Endothelial cell of umbilical vein (primary cell): ENCODE data around the gene WTAP. TPM values are rescaled to one million over a fixed set of nuclear protein-coding genes. Genes with fewer than 3 reads are reported as not detected.

Experiments used
- BruUV-seq: library from RNA; stranded (reverse); fragments of 400-500 nt; replicated peaks from 2 replicates; lab custom pipeline; 2021; lab: Mats Ljungman, UMichigan
- CTCF ChIA-PET: fragments of 300-600, 350-600 bp; sonication (Branson Sonifier 250); formaldehyde crosslinking; loops from one replicate; lab custom pipeline; 2021; ENCODE audit warnings: antibody characterized with exemption, inconsistent platforms; lab: Charles Lee
- POLR2A ChIA-PET: fragments of 300-600, 350-600 bp; sonication (Branson Sonifier 250); formaldehyde crosslinking; loops from one replicate; lab custom pipeline; 2021; ENCODE audit warnings: antibody characterized with exemption, inconsistent platforms; lab: Charles Lee
- DNase-seq: peaks from one replicate; pipeline ENCODE4 v3.0.0-alpha.2; 2011; ENCODE audit warnings: low read depth, low spot score
- FAIRE-seq: peaks from 2 replicates; lab custom pipeline; 2011; peaks lifted over from hg19 to GRCh38; lab: Jason Lieb, UNC
- H2AFZ ChIP-seq: 2 replicates; pipeline ENCODE4 v1.6.0; 2012; ENCODE audit warnings: low read depth, low read length, control low read depth, inconsistent platforms
- H3K27ac ChIP-seq: 2 replicates; pipeline ENCODE4 v1.5.1; 2011; ENCODE audit warnings: low read depth, mild to moderate bottlenecking, control low read depth, low read length, moderate library complexity; ENCODE audit not compliant: insufficient read depth
- H3K27me3 ChIP-seq, 2 experiments: 2 replicates each; pipeline versions ENCODE4 v1.6.0 to v1.6.1; 2011; ENCODE audit warnings: low read length in 2 of 2, mixed read lengths in 1 of 2; ENCODE audit not compliant: control insufficient read depth in 2 of 2, insufficient read depth in 2 of 2
- H3K36me3 ChIP-seq, 2 experiments: 2 replicates in 1 of 2; 3 replicates in 1 of 2; pipeline ENCODE4 v1.5.1; 2011; ENCODE audit warnings: low read length in 2 of 2, mild to moderate bottlenecking in 1 of 2, moderate library complexity in 1 of 2; ENCODE audit not compliant: control insufficient read depth in 2 of 2, insufficient read depth in 2 of 2; ENCODE audit errors: extremely low read depth in 1 of 2
- H3K4me1 ChIP-seq: 3 replicates; pipeline ENCODE4 v1.5.1; 2011; ENCODE audit warnings: mild to moderate bottlenecking, low read length; ENCODE audit not compliant: control insufficient read depth, insufficient read depth; ENCODE audit errors: extremely low read depth
- H3K4me2 ChIP-seq: 2 replicates; pipeline ENCODE4 v1.6.1; 2011; ENCODE audit warnings: low read length, control low read depth, mixed read lengths; ENCODE audit not compliant: insufficient read depth
- H3K4me3 ChIP-seq, 3 experiments: fragments of 200-600 bp in 1 of 3; sonication (generic), shearing (Covaris generic) in 1 of 3; replicated peaks in 1 of 3; 2 replicates each; pipeline ENCODE4 v1.5.1; 2011 to 2016; ENCODE audit warnings: control low read depth in 3 of 3, low read length in 3 of 3, mild to moderate bottlenecking in 2 of 3, inconsistent platforms in 1 of 3, low read depth in 1 of 3, moderate library complexity in 1 of 3; ENCODE audit not compliant: insufficient read depth in 1 of 3
- H3K79me2 ChIP-seq: 2 replicates; pipeline ENCODE4 v1.6.0; 2012; ENCODE audit warnings: low read length, inconsistent platforms; ENCODE audit not compliant: control insufficient read depth, insufficient read depth
- H3K9ac ChIP-seq: replicated peaks from 2 replicates; pipeline ENCODE3; 2011; ENCODE audit warnings: low read length, control low read depth; ENCODE audit not compliant: insufficient read depth; ENCODE audit errors: extremely low read depth
- H3K9me1 ChIP-seq: replicated peaks from 3 replicates; pipeline ENCODE4 v1.6.0; 2011; ENCODE audit warnings: mild to moderate bottlenecking, low read length; ENCODE audit not compliant: control insufficient read depth, insufficient read depth; ENCODE audit errors: extremely low read depth
- H3K9me3 ChIP-seq: replicated peaks from 2 replicates; pipeline ENCODE4 v1.5.1; 2012; ENCODE audit warnings: low read length, inconsistent platforms; ENCODE audit not compliant: control insufficient read depth, insufficient read depth
- H4K20me1 ChIP-seq: replicated peaks from 2 replicates; pipeline ENCODE3; 2011; ENCODE audit warnings: mild to moderate bottlenecking, low read length; ENCODE audit not compliant: control insufficient read depth, insufficient read depth; ENCODE audit errors: extremely low read depth
- EZH2 ChIP-seq: IDR thresholded peaks from 2 replicates; pipeline ENCODE4 v1.6.1; 2012; ENCODE audit warnings: borderline replicate concordance, low read depth, mild to moderate bottlenecking, moderate library complexity, low read length, inconsistent platforms; ENCODE audit not compliant: severe bottlenecking
- FOS ChIP-seq: IDR thresholded peaks from 2 replicates; pipeline ENCODE4 v1.6.1; 2011; ENCODE audit warnings: mild to moderate bottlenecking, low read length, moderate library complexity, borderline replicate concordance; ENCODE audit not compliant: insufficient read depth
- GATA2 ChIP-seq: IDR thresholded peaks from 2 replicates; pipeline ENCODE4 v1.7.0; 2011; ENCODE audit warnings: low read depth, mild to moderate bottlenecking, moderate library complexity, mixed read lengths, low read length; ENCODE audit not compliant: insufficient read length, insufficient read depth
- JUN ChIP-seq: IDR thresholded peaks from 2 replicates; pipeline ENCODE4 v1.6.1; 2011; ENCODE audit warnings: borderline replicate concordance, low read depth; ENCODE audit not compliant: insufficient read length, insufficient read depth
- MAX ChIP-seq: IDR thresholded peaks from 2 replicates; pipeline ENCODE4 v1.6.1; 2011; ENCODE audit not compliant: insufficient read depth, insufficient read length
- MYC ChIP-seq: IDR thresholded peaks from one replicate; pipeline ENCODE4 v1.6.1; 2011; ENCODE audit warnings: mild to moderate bottlenecking, low read depth, low read length
- POLR2A ChIP-seq: IDR thresholded peaks from 2 replicates; pipeline ENCODE4 v1.6.1; 2012; ENCODE audit warnings: low read depth, mild to moderate bottlenecking, control low read depth, low read length
- POLR2AphosphoS5 ChIP-seq: IDR thresholded peaks from 2 replicates; pipeline ENCODE4 v1.6.1; 2012; ENCODE audit warnings: low read depth, mild to moderate bottlenecking, control low read depth, low read length, moderate library complexity; ENCODE audit not compliant: insufficient read depth
- dilution Hi-C: fragments of 300-500 bp; cut with MboI; formaldehyde crosslinking; loops from one replicate; pipeline ENCODE4 v1.15.0; 2019; ENCODE audit warnings: low sequenced_read_pairs; ENCODE audit not compliant: extremely low pct_ligation_motif_present
- intact Hi-C: fragments of 100-400 bp; cut with micrococcal nuclease; formaldehyde crosslinking; loops from one replicate; pipeline ENCODE4 v1.10.0; 2022
- polyA plus RNA-seq, 4 experiments: library from polyadenylated mRNA; depleted of rRNA in 3 of 4; stranded (reverse) in 3 of 4; unstranded in 1 of 4; fragments of >200 nt; gene quantifications; 2 replicates each; pipeline versions ENCODE4 v1.2.1 to v1.2.3, GENCODE V29; 2011 to 2012; ENCODE audit warnings: missing spikeins in 1 of 4
- total RNA-seq: library from RNA; stranded (reverse); gene quantifications from 2 replicates; pipeline ENCODE4 v1.2.3, GENCODE V29; 2021
- TF ChIP-seq, protein P1 (sequence below), 2 donors: IDR thresholded peaks; 1 replicate in 1 of 2; 2 replicates in 1 of 2; pipeline ENCODE4 v1.5.1; 2011; ENCODE audit warnings: low read length in 2 of 2, mild to moderate bottlenecking in 2 of 2, moderate library complexity in 2 of 2, control low read depth in 1 of 2, inconsistent platforms in 1 of 2, low read depth in 1 of 2; ENCODE audit not compliant: insufficient read depth in 1 of 2; ENCODE audit errors: extremely low read depth in 1 of 2

Gene WTAP
- total and polyA plus RNA-seq, 2 donors (not counting 3 experiments of a cell fraction or from before 2014, with no cell fraction given), result 21.7 to 81.6 TPM

- Histone ChIP-seq H2AFZ (no peak overlapping the region), H3K9ac (no peak overlapping the region), H3K4me3 (no peak overlapping the region), H3K9me3 (no peaks in the 10 kb centered on the region), H3K27me3 (no peaks in the 10 kb centered on the region), H3K4me2 (no peak overlapping the region), H3K27ac (no peak overlapping the region), H4K20me1 (no peaks in the 10 kb centered on the region), H3K36me3 (peaks cover 13 to 14% of the 10 kb centered on the region in 2 experiments), H3K9me1 (no peaks in the 10 kb centered on the region), H3K79me2 (peaks cover 16% of the 10 kb centered on the region), H3K4me1 (peaks cover 7% of the 10 kb centered on the region)
- ChIA-PET CTCF (no interaction called here), POLR2A (no interaction called here)
- intact Hi-C loops, result no loop called here
- no peak for TF ChIP-seq FOS
- TF ChIP-seq POLR2A, result no peak
- TF ChIP-seq, protein P1, sequence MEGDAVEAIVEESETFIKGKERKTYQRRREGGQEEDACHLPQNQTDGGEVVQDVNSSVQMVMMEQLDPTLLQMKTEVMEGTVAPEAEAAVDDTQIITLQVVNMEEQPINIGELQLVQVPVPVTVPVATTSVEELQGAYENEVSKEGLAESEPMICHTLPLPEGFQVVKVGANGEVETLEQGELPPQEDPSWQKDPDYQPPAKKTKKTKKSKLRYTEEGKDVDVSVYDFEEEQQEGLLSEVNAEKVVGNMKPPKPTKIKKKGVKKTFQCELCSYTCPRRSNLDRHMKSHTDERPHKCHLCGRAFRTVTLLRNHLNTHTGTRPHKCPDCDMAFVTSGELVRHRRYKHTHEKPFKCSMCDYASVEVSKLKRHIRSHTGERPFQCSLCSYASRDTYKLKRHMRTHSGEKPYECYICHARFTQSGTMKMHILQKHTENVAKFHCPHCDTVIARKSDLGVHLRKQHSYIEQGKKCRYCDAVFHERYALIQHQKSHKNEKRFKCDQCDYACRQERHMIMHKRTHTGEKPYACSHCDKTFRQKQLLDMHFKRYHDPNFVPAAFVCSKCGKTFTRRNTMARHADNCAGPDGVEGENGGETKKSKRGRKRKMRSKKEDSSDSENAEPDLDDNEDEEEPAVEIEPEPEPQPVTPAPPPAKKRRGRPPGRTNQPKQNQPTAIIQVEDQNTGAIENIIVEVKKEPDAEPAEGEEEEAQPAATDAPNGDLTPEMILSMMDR (IDR thresholded peaks at IDR 0.05; ENCODE audit: extremely low read depth in 1 of 2, insufficient read depth in 1 of 2, low read depth in 1 of 2, low read length in 2 of 2), result no peak
- no peak for TF ChIP-seq MAX
- no peak for TF ChIP-seq EZH2
- no peak for TF ChIP-seq POLR2AphosphoS5
- TF ChIP-seq MYC, result no peak
- TF ChIP-seq GATA2, result no peak
- TF ChIP-seq JUN, result no peak
- no peak for DNase-seq
- no TSS peak for BruUV-seq
- no peak for FAIRE-seq
- dilution Hi-C loops, result no loop called here
Observed at GRCh38 chr6:159766906-159767305, 39.6 kb downstream of the WTAP start.
